ENCODE data around the gene CEP126.
A peak's percentile ranks its signal among the peaks of the same experiment; 100 is the strongest.

Gene CEP126

DNA sequence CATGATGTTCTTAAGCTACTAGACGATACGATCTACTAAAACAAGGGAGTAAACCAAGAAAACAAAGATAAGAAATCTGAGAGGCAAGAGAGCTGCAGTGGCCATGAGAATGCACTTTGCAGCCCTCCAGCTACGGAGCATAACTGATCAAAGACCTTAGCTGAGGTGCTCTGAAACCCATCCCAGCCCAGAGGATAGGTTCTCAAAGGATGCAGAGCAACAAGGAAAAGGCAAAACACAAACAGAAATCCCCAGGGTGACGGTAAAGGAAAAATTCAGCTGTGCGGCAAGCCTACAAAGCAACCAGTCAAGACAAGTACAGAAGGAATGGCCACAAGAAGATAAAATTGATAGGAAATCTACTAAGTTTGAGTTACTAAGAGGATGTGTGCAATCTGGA is 99.9 kb downstream of the CEP126 start:
- no peak for DNase-seq

DNA sequence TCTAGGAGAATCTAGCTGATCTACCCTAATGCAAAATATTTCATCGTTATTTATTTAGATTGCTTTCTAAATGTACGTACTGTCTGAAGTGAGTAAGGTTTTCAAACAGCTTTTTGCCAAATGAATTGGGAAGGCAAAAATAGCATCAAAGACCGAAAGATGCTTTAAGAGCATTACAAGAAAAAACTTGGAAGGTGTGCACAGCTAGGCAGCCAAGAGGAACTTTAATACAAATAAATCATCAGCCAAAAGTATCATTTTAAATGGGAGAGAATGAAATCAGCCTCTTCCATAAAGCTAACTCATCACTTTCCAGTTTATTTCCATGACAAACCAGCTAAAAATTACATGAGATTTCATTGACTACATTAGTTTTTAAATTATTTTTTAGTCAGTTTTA is 102.2 kb downstream of the CEP126 start:
- DNase-seq = peak; percentile 19

DNA sequence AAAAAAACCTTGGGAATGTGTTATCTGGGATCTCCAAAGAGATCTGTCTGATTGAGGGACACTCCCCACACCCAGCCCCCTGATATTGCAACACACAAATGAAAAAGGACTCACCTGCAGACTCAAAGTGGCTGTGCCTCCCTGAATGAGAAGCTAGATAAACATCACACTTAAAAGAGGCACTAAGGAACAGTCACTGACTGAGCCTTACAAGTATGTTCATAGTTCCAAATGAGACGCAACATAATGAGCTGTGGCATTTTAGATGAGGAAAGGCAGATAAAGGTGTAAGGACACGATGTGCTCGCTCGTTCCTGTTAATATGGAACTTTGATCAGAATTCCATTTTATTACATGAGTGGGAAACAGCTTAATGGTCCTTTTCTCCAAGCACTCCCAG is 111.4 kb downstream of the CEP126 start:
- DNase-seq = no peak

DNA sequence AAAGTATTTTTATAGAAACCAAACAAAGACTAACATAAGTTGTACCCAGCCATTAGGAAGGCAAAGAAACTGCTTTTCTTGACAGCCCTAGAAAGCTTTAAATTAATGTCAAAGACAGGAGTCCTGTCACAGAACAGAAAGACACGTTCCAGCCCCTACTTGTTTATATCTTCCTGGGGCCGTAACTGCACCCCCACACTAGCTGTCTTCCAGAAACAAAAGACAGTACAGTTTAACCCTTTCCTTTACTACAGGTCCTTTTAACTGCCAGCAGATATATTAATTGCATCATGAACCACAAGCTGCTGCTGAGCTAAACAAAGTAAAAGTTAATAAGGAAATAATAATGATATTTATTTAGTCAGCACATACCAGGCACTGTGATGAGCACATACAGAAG is 112.1 kb downstream of the CEP126 start:
- no peak for DNase-seq

DNA sequence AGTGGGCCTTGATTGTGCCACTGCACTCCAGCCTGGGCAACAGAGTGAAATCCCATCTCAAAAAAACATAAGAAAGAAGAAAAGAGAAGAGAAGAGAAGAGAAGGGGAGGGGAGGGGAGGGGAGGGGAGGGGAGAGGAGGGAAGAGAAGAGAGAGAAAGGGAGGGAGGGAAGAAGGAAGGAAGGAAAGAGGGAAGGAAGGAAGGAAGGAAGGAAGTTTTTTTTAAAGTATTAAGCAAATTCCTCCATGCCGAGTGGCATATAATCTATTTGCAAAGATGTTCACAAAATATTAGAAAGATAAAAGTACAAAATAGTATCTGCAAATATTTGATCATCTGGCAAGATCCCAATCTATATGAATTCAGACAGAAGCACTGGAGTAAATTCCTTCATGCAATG is 121.9 kb downstream of the CEP126 start:
- no peak for DNase-seq

DNA sequence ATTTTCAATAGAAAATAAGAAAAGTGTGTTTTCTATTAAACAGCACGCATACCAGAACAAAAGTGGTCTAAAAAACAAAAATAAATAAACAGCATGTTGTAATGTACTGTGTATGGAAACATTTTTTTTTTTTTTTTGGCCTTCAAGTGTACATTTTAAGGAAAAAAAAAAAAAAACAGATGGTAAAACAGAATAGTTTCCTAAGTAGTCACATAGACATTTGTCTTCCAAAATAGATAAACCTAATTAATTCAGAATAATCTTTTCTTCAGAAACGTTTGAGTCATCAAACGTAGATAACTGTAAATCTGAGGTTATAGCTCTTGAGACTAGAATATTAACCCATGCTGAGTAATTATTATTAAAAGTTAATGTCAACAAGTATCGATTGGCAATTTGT is 132.0 kb downstream of the CEP126 start:
- no peak for DNase-seq

DNA sequence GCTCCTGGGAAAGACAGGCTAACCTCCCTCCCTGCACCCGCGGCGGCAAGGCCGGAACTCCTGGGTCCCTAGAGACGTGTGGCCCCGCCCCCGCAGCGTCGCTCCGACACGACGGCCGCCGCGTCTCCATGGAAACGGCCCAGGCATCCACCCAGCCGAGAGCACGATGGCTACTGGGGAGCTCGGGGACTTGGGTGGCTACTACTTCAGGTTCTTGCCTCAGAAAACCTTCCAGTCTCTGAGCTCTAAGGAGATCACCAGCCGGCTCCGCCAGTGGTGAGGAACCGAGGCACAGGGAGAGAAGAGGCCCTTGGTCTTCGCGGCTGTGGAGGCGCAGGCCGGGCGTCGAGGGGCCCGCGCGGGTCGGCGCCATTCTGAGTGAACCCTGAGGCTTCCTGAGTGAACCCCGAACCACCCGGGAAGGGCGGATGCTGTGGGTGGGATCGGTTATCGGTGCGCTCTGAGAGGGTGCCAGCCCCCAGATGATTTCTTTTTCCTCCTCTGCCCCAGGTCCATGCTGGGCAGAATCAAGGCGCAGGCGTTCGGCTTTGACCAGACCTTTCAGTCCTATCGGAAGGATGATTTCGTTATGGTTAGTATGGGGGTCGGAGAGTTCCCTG is 132.6 kb downstream of the CEP126 start, which contains the start of gene CFAP300:
CFAP300 (plus strand) TSS at position 133 of the 620 bp plus-strand sequence; CDS start at position 167, 34 bp downstream.
- peak; percentile 92 for DNase-seq

Measured in right hindlimb (tissue), 1 donor.